Measurements from ENCODE around the gene ANKMY1. TPM values are rescaled to one million over a fixed set of nuclear protein-coding genes. Genes with fewer than 3 reads are reported as not detected.

Gene ANKMY1
- total and polyA plus RNA-seq, 2 of the 13 experiments (the other 11 are each of a cell fraction or from before 2014, with no cell fraction given): 11.7 to 18.8 TPM

DNA sequence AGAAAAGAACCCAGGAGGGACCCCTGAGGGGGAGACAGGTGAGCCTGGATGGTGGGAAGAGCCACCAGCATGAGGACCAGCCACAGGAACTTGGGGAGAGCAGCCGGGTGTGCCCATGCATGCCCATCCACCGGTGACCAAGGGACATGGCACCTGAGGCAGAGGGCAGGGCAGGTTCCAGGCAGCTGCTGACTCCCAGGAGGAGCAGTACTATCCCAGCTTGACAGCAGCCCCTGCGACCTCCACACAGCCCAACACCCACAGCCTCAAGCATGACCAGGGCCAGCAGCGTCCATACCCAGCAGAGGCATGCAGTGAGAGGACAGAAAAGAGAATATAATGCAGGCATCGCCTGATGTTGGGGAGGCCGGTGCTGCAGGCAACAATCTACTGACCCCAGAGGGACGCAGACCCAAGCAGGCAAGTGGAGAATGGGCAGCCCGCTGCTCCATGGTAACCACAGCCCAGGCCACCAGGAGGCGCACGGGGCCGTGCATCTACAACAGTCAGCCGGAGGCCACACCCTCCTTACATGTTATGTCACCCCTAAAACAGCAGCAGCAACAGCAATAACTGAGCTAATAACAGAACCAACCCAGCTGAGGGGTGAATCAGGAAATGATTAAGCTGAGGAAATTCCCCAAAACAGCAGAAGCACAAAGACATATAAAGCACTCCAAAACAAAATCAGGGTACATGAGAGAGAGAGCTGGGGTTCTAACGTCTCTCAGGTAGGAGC is 44.1 kb downstream of the ANKMY1 start (continued):
- TF ChIP-seq ASH2L (IDR thresholded peaks at IDR 0.05; ENCODE audit: insufficient read length, low read depth, low read length) (peak; percentile 40), SP1 (IDR thresholded peaks at IDR 0.05) (no peak), SP1 (CRISPR knock-in tag; IDR thresholded peaks at IDR 0.05) (peak; percentile 80), SOX5 (CRISPR knock-in tag; IDR thresholded peaks at IDR 0.05; ENCODE audit: borderline replicate concordance) (no peak), ZNF331 (CRISPR knock-in tag; IDR thresholded peaks at IDR 0.05) (0 out of 2 replicates have a peak, but pooled peaks have one; percentile 10), TCF7L2 (IDR thresholded peaks at IDR 0.05; ENCODE audit: low read depth, low read length) (no peak), ATF1 (CRISPR knock-in tag; IDR thresholded peaks at IDR 0.05) (no peak), SALL1 (CRISPR knock-in tag; IDR thresholded peaks at IDR 0.05) (peak; percentile 48; the same call in 1 of the 2 replicates), NAIF1 (CRISPR knock-in tag; IDR thresholded peaks at IDR 0.05; ENCODE audit: borderline replicate concordance) (no peak), ZC3H4 (CRISPR knock-in tag; IDR thresholded peaks at IDR 0.05; ENCODE audit: borderline replicate concordance) (no peak), ZNF136 (CRISPR knock-in tag; IDR thresholded peaks at IDR 0.05; ENCODE audit: low read depth) (no peak), ZFX (CRISPR knock-in tag; IDR thresholded peaks at IDR 0.05; ENCODE audit: low read depth) (peak; percentile 30; the same call in 1 of the 2 replicates), ZNF772 (CRISPR knock-in tag; IDR thresholded peaks at IDR 0.05) (no peak)
- TF ChIP-seq, protein P1, sequence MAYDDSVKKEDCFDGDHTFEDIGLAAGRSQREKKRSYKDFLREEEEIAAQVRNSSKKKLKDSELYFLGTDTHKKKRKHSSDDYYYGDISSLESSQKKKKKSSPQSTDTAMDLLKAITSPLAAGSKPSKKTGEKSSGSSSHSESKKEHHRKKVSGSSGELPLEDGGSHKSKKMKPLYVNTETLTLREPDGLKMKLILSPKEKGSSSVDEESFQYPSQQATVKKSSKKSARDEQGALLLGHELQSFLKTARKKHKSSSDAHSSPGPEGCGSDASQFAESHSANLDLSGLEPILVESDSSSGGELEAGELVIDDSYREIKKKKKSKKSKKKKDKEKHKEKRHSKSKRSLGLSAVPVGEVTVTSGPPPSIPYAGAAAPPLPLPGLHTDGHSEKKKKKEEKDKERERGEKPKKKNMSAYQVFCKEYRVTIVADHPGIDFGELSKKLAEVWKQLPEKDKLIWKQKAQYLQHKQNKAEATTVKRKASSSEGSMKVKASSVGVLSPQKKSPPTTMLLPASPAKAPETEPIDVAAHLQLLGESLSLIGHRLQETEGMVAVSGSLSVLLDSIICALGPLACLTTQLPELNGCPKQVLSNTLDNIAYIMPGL (CRISPR knock-in tag; IDR thresholded peaks at IDR 0.05; ENCODE audit: borderline replicate concordance in 1 of 2, low read depth in 1 of 2): peak; percentile 49 to 76; a peak in 2 of 4 replicates
- TF ChIP-seq, protein P2, sequence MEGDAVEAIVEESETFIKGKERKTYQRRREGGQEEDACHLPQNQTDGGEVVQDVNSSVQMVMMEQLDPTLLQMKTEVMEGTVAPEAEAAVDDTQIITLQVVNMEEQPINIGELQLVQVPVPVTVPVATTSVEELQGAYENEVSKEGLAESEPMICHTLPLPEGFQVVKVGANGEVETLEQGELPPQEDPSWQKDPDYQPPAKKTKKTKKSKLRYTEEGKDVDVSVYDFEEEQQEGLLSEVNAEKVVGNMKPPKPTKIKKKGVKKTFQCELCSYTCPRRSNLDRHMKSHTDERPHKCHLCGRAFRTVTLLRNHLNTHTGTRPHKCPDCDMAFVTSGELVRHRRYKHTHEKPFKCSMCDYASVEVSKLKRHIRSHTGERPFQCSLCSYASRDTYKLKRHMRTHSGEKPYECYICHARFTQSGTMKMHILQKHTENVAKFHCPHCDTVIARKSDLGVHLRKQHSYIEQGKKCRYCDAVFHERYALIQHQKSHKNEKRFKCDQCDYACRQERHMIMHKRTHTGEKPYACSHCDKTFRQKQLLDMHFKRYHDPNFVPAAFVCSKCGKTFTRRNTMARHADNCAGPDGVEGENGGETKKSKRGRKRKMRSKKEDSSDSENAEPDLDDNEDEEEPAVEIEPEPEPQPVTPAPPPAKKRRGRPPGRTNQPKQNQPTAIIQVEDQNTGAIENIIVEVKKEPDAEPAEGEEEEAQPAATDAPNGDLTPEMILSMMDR (CRISPR knock-in tag; IDR thresholded peaks at IDR 0.05): peak; percentile 98
- TF ChIP-seq, protein P3, sequence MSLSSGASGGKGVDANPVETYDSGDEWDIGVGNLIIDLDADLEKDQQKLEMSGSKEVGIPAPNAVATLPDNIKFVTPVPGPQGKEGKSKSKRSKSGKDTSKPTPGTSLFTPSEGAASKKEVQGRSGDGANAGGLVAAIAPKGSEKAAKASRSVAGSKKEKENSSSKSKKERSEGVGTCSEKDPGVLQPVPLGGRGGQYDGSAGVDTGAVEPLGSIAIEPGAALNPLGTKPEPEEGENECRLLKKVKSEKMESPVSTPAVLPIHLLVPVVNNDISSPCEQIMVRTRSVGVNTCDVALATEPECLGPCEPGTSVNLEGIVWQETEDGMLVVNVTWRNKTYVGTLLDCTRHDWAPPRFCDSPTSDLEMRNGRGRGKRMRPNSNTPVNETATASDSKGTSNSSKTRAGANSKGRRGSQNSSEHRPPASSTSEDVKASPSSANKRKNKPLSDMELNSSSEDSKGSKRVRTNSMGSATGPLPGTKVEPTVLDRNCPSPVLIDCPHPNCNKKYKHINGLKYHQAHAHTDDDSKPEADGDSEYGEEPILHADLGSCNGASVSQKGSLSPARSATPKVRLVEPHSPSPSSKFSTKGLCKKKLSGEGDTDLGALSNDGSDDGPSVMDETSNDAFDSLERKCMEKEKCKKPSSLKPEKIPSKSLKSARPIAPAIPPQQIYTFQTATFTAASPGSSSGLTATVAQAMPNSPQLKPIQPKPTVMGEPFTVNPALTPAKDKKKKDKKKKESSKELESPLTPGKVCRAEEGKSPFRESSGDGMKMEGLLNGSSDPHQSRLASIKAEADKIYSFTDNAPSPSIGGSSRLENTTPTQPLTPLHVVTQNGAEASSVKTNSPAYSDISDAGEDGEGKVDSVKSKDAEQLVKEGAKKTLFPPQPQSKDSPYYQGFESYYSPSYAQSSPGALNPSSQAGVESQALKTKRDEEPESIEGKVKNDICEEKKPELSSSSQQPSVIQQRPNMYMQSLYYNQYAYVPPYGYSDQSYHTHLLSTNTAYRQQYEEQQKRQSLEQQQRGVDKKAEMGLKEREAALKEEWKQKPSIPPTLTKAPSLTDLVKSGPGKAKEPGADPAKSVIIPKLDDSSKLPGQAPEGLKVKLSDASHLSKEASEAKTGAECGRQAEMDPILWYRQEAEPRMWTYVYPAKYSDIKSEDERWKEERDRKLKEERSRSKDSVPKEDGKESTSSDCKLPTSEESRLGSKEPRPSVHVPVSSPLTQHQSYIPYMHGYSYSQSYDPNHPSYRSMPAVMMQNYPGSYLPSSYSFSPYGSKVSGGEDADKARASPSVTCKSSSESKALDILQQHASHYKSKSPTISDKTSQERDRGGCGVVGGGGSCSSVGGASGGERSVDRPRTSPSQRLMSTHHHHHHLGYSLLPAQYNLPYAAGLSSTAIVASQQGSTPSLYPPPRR (CRISPR knock-in tag; IDR thresholded peaks at IDR 0.05; ENCODE audit: borderline replicate concordance): no peak
- TF ChIP-seq, protein P4, sequence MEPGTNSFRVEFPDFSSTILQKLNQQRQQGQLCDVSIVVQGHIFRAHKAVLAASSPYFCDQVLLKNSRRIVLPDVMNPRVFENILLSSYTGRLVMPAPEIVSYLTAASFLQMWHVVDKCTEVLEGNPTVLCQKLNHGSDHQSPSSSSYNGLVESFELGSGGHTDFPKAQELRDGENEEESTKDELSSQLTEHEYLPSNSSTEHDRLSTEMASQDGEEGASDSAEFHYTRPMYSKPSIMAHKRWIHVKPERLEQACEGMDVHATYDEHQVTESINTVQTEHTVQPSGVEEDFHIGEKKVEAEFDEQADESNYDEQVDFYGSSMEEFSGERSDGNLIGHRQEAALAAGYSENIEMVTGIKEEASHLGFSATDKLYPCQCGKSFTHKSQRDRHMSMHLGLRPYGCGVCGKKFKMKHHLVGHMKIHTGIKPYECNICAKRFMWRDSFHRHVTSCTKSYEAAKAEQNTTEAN (CRISPR knock-in tag; conservative IDR thresholded peaks at IDR 0.05): no peak
- TF ChIP-seq, protein P5, sequence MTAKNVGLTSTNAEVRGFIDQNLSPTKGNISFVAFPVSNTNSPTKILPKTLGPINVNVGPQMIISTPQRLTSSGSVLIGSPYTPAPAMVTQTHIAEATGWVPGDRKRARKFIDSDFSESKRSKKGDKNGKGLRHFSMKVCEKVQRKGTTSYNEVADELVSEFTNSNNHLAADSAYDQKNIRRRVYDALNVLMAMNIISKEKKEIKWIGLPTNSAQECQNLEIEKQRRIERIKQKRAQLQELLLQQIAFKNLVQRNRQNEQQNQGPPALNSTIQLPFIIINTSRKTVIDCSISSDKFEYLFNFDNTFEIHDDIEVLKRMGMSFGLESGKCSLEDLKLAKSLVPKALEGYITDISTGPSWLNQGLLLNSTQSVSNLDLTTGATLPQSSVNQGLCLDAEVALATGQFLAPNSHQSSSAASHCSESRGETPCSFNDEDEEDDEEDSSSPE (CRISPR knock-in tag; IDR thresholded peaks at IDR 0.05): no peak

Data from HepG2 (cell line).